Activated CD4-positive, alpha-beta memory T cell treated with anti-CD3 and anti-CD28 coated beads for 36 hours (primary cell): ENCODE measurements around the gene RNF207. TPM values are rescaled to one million over a fixed set of nuclear protein-coding genes. Genes with fewer than 3 reads are reported as not detected.

ENCODE experiments used
- CTCF ChIA-PET: fragments of 350-600 bp; sonication (Branson Sonifier 250); formaldehyde crosslinking; loops from one replicate; lab custom pipeline; 2021; ENCODE audit warnings: antibody characterized with exemption, inconsistent platforms; lab: Charles Lee
- POLR2A ChIA-PET: fragments of 350-600 bp; sonication (Branson Sonifier 250); formaldehyde crosslinking; loops from one replicate; lab custom pipeline; 2021; ENCODE audit warnings: antibody characterized with exemption; lab: Charles Lee
- DNase-seq: peaks from one replicate; pipeline ENCODE4 v3.0.0-alpha.2; 2020
- H3K27ac Mint-ChIP-seq: one replicate; pipeline ENCODE4 v1.8.0; 2021; ENCODE audit warnings: mixed read lengths
- H3K27me3 Mint-ChIP-seq: one replicate; pipeline ENCODE4 v1.8.0; 2021; ENCODE audit warnings: mixed read lengths
- H3K36me3 Mint-ChIP-seq: one replicate; pipeline ENCODE4 v1.8.0; 2021; ENCODE audit warnings: mixed read lengths
- H3K4me1 Mint-ChIP-seq: one replicate; pipeline ENCODE4 v1.8.0; 2021; ENCODE audit warnings: low read depth, mixed read lengths
- H3K4me3 Mint-ChIP-seq: one replicate; pipeline ENCODE4 v1.8.0; 2021; ENCODE audit warnings: mild to moderate bottlenecking, mixed read lengths
- H3K9me3 Mint-ChIP-seq: one replicate; pipeline ENCODE4 v1.8.0; 2021; ENCODE audit warnings: mixed read lengths
- intact Hi-C: fragments of 100-400 bp; cut with micrococcal nuclease; formaldehyde crosslinking; loops from one replicate; pipeline ENCODE4 v1.15.1; 2023
- total RNA-seq, 2 experiments: library from RNA; stranded (reverse); gene quantifications; one replicate each; pipeline ENCODE4 v1.2.3, GENCODE V29; 2021

Gene RNF207
- total RNA-seq, 2 experiments from 2014 or later = 14.7 to 18.4 TPM

- no peak for DNase-seq
Measured at GRCh38 chr1:6247651-6248050, 41.7 kb downstream of the RNF207 start.

GRCh38 chr1:6248161-6248776 is 42.4 kb downstream of the RNF207 start:
- intact Hi-C loops = loop anchor here (5.0 kb wide), 1 partner anchor 174 kb away; the partner anchor contains the start of gene ESPN
- Mint-ChIP-seq H3K9me3 (no peaks in the 10 kb centered on the region), H3K4me3 (no peak overlapping the region), H3K36me3 (peaks cover 3% of the 10 kb centered on the region), H3K27me3 (peaks cover 52% of the 10 kb centered on the region), H3K27ac (no peak overlapping the region), H3K4me1 (peaks cover 5% of the 10 kb centered on the region)
- POLR2A ChIA-PET = interaction anchor here (0.6 kb wide), 1 partner anchor 57 kb away, joined by 5 read pairs; no protein-coding TSS in a partner anchor
- CTCF ChIA-PET = interaction anchor here (1.0 to 4.8 kb wide), 17 partner anchors 9 to 240 kb away, joined by 3 to 60 read pairs (median 14); partner anchors contain the start of genes ACOT7, HES2 and TNFRSF25
- DNase-seq = no peak

More at GRCh38 chr1:6247651-6248050, 41.7 kb downstream of the RNF207 start:
- Mint-ChIP-seq H3K4me1 (peaks cover 5% of the 10 kb centered on the region), H3K4me3 (no peak overlapping the region), H3K27ac (no peak overlapping the region), H3K27me3 (peaks cover 55% of the 10 kb centered on the region), H3K9me3 (no peaks in the 10 kb centered on the region), H3K36me3 (peaks cover 3% of the 10 kb centered on the region)
- ChIA-PET CTCF (interaction anchor here (0.9 to 4.8 kb wide), 27 partner anchors 10 to 241 kb away, joined by 3 to 60 read pairs (median 9); partner anchors contain the start of genes ACOT7, HES2, ICMT and RNF207), POLR2A (no interaction called here)
- intact Hi-C loops = loop anchor here (5.0 kb wide), 1 partner anchor 175 kb away; the partner anchor contains the start of gene ESPN

GRCh38 chr1:6248932-6249738 is 43.2 kb downstream of the RNF207 start:
- ChIA-PET POLR2A (interaction anchor here (0.6 kb wide), 1 partner anchor 58 kb away, joined by 5 read pairs; no protein-coding TSS in a partner anchor), CTCF (interaction anchor here (0.6 to 4.8 kb wide), 9 partner anchors 10 to 231 kb away, joined by 3 to 60 read pairs (median 11); partner anchors contain the start of genes ACOT7 and HES2)
- Mint-ChIP-seq H3K27me3 (peaks cover 44% of the 10 kb centered on the region), H3K4me1 (peaks cover 5% of the 10 kb centered on the region), H3K9me3 (no peaks in the 10 kb centered on the region), H3K27ac (no peak overlapping the region), H3K36me3 (peaks cover 3% of the 10 kb centered on the region), H3K4me3 (no peak overlapping the region)
- intact Hi-C loops = loop anchor here (5.0 kb wide), 1 partner anchor 173 kb away; the partner anchor contains the start of gene ESPN
- no peak for DNase-seq

- H3K4me3 Mint-ChIP-seq = no peak overlapping the region
Measured at GRCh38 chr1:6249739-6250689, 44.1 kb downstream of the RNF207 start.

GRCh38 chr1:6251233-6251632 is 45.3 kb downstream of the RNF207 start:
- intact Hi-C loops = no loop called here
- H3K27ac Mint-ChIP-seq = no peak overlapping the region
- ChIA-PET POLR2A (no interaction called here), CTCF (interaction anchor here (0.7 to 3.0 kb wide), 3 partner anchors 8 to 153 kb away, joined by 3 to 14 read pairs (median 3); no protein-coding TSS in a partner anchor)
- H3K4me3 Mint-ChIP-seq = no peak overlapping the region
- DNase-seq = no peak
- peaks cover 3% of the 10 kb centered on the region for H3K36me3 Mint-ChIP-seq
- peaks cover 5% of the 10 kb centered on the region for H3K4me1 Mint-ChIP-seq
- peaks cover 37% of the 10 kb centered on the region for H3K27me3 Mint-ChIP-seq
- H3K9me3 Mint-ChIP-seq = no peaks in the 10 kb centered on the region

More at GRCh38 chr1:6249739-6250689, 44.1 kb downstream of the RNF207 start:
- Mint-ChIP-seq H3K9me3 (no peaks in the 10 kb centered on the region), H3K36me3 (peaks cover 3% of the 10 kb centered on the region), H3K4me1 (peaks cover 5% of the 10 kb centered on the region), H3K27ac (no peak overlapping the region), H3K27me3 (peaks cover 40% of the 10 kb centered on the region)
- ChIA-PET CTCF (interaction anchor here (0.6 to 3.0 kb wide), 4 partner anchors 9 to 230 kb away, joined by 3 to 14 read pairs (median 4); no protein-coding TSS in a partner anchor), POLR2A (no interaction called here)
- intact Hi-C loops = loop anchor here (5.0 kb wide), 1 partner anchor 172 kb away; the partner anchor contains the start of gene ESPN
- DNase-seq = no peak

- Mint-ChIP-seq H3K27me3 (peaks cover 31% of the 10 kb centered on the region), H3K9me3 (no peaks in the 10 kb centered on the region), H3K36me3 (no peaks in the 10 kb centered on the region), H3K27ac (no peak overlapping the region), H3K4me3 (no peak overlapping the region), H3K4me1 (no peaks in the 10 kb centered on the region)
- DNase-seq = no peak
- POLR2A ChIA-PET = no interaction called here
- intact Hi-C loops = no loop called here
- CTCF ChIA-PET = interaction anchor here (0.6 kb wide), 1 partner anchor 355 kb away, joined by 4 read pairs; no protein-coding TSS in a partner anchor
Measured at GRCh38 chr1:6251681-6252373, 45.9 kb downstream of the RNF207 start.

- no peaks in the 10 kb centered on the region for H3K9me3 Mint-ChIP-seq
- no peak overlapping the region for H3K4me3 Mint-ChIP-seq
- no peaks in the 10 kb centered on the region for H3K4me1 Mint-ChIP-seq
- H3K27ac Mint-ChIP-seq = no peak overlapping the region
- peaks cover 27% of the 10 kb centered on the region for H3K27me3 Mint-ChIP-seq
- no peaks in the 10 kb centered on the region for H3K36me3 Mint-ChIP-seq
- CTCF ChIA-PET = interaction anchor here (0.6 kb wide), 1 partner anchor 354 kb away, joined by 4 read pairs; no protein-coding TSS in a partner anchor
- no peak for DNase-seq
- POLR2A ChIA-PET = no interaction called here
- intact Hi-C loops = no loop called here
Measured at GRCh38 chr1:6252374-6252710, 46.4 kb downstream of the RNF207 start.

GRCh38 chr1:6253380-6253779 is 47.5 kb downstream of the RNF207 start:
- ChIA-PET POLR2A (no interaction called here), CTCF (no interaction called here)
- peaks cover 19% of the 10 kb centered on the region for H3K27me3 Mint-ChIP-seq
- H3K36me3 Mint-ChIP-seq = no peaks in the 10 kb centered on the region
- DNase-seq = no peak
- intact Hi-C loops = no loop called here
- no peak overlapping the region for H3K27ac Mint-ChIP-seq
- H3K4me1 Mint-ChIP-seq = no peaks in the 10 kb centered on the region
- no peak overlapping the region for H3K4me3 Mint-ChIP-seq
- H3K9me3 Mint-ChIP-seq = no peaks in the 10 kb centered on the region

GRCh38 chr1:6254691-6255090 is 48.8 kb downstream of the RNF207 start:
- no peak for DNase-seq
- Mint-ChIP-seq H3K4me1 (peaks cover 4% of the 10 kb centered on the region), H3K36me3 (no peaks in the 10 kb centered on the region), H3K27ac (no peak overlapping the region), H3K9me3 (no peaks in the 10 kb centered on the region), H3K27me3 (peaks cover 25% of the 10 kb centered on the region), H3K4me3 (no peak overlapping the region)
- ChIA-PET POLR2A (no interaction called here), CTCF (no interaction called here)
- intact Hi-C loops = no loop called here

- no peak for DNase-seq
- POLR2A ChIA-PET = no interaction called here
- no peak overlapping the region for H3K4me3 Mint-ChIP-seq
- no peaks in the 10 kb centered on the region for H3K36me3 Mint-ChIP-seq
- H3K27ac Mint-ChIP-seq = no peak overlapping the region
- no peaks in the 10 kb centered on the region for H3K9me3 Mint-ChIP-seq
- peaks cover 6% of the 10 kb centered on the region for H3K4me1 Mint-ChIP-seq
- intact Hi-C loops = no loop called here
- peaks cover 16% of the 10 kb centered on the region for H3K27me3 Mint-ChIP-seq
- CTCF ChIA-PET = interaction anchor here (1.4 to 5.0 kb wide), 2 partner anchors 10 to 12 kb away, joined by 5 to 27 read pairs; no protein-coding TSS in a partner anchor
Measured at GRCh38 chr1:6256645-6257044, 50.7 kb downstream of the RNF207 start.
